IMR-90 (cell line): ENCODE results near the gene GOLT1A. TPM values are rescaled to one million over a fixed set of nuclear protein-coding genes. Genes with fewer than 3 reads are reported as not detected.
A peak's percentile ranks its signal among the peaks of the same experiment; 100 is the strongest.

Experiments
- ATAC-seq: fragments of 200-7000 bp; cut with Tn5 transposase; 2 replicates; pipeline ENCODE4 v1.9.1; 2020; ENCODE audit warnings: low read depth, mild to moderate bottlenecking, moderate library complexity
- Bru-seq: library from RNA; stranded (reverse); fragments of 400-500 nt; gene quantifications from one replicate; lab custom pipeline; 2021; lab: Mats Ljungman, UMichigan
- BruChase-seq, 2 experiments: library from RNA; stranded (reverse); fragments of 400-500 nt; gene quantifications; one replicate each; lab custom pipeline; 2021; lab: Mats Ljungman, UMichigan
- BruUV-seq: library from RNA; stranded (reverse); fragments of 400-500 nt; replicated peaks from 2 replicates; lab custom pipeline; 2021; lab: Mats Ljungman, UMichigan
- CTCF ChIA-PET: fragments of 300-600 bp; formaldehyde crosslinking; extraction: SDS; loops from one replicate; lab custom pipeline; 2021; ENCODE audit warnings: antibody characterized with exemption; lab: Yijun Ruan, JAX
- POLR2A ChIA-PET: fragments of 300-600 bp; sonication (Branson Sonifier 250); formaldehyde crosslinking; loops from one replicate; lab custom pipeline; 2022; ENCODE audit warnings: antibody characterized with exemption; ENCODE audit not compliant: unreplicated experiment; lab: Charles Lee
- DNase-seq: peaks from one replicate; pipeline ENCODE4 v3.0.0; 2013
- H2AFZ ChIP-seq: replicated peaks from 2 replicates; pipeline ENCODE3; 2013; ENCODE audit warnings: low read length, mild to moderate bottlenecking; ENCODE audit not compliant: poor library complexity
- H2AK5ac ChIP-seq: 2 replicates; pipeline ENCODE4 v1.6.1; 2013; ENCODE audit warnings: low read depth, low read length, inconsistent platforms
- H2AK9ac ChIP-seq: replicated peaks from 2 replicates; pipeline ENCODE3; 2013; ENCODE audit warnings: mild to moderate bottlenecking, low read depth, low read length, moderate library complexity; ENCODE audit not compliant: poor library complexity
- H2BK120ac ChIP-seq: 2 replicates; pipeline ENCODE4 v1.6.1; 2013; ENCODE audit warnings: low read depth, low read length, inconsistent platforms
- H2BK15ac ChIP-seq: 3 replicates; pipeline ENCODE4 v1.6.1; 2013; ENCODE audit warnings: low read depth, low read length, inconsistent platforms
- H2BK20ac ChIP-seq: 2 replicates; pipeline ENCODE4 v1.6.1; 2013; ENCODE audit warnings: low read depth, mild to moderate bottlenecking, inconsistent platforms, low read length, moderate library complexity
- H2BK5ac ChIP-seq: 2 replicates; pipeline ENCODE4 v1.6.1; 2013; ENCODE audit warnings: mild to moderate bottlenecking, low read depth, low read length, inconsistent platforms; ENCODE audit not compliant: poor library complexity, severe bottlenecking
- H3K14ac ChIP-seq: replicated peaks from 2 replicates; pipeline ENCODE4 v1.6.1; 2013; ENCODE audit warnings: low read depth, low read length, inconsistent platforms
- H3K18ac ChIP-seq: 2 replicates; pipeline ENCODE4 v1.6.1; 2013; ENCODE audit warnings: low read depth, low read length, control low read depth
- H3K23ac ChIP-seq: 2 replicates; pipeline ENCODE4 v1.6.1; 2013; ENCODE audit warnings: low read depth, low read length, inconsistent platforms
- H3K27ac ChIP-seq: 2 replicates; pipeline ENCODE4 v1.5.1; 2013; ENCODE audit warnings: mild to moderate bottlenecking, control low read depth, low read length; ENCODE audit not compliant: insufficient read depth
- H3K27me3 ChIP-seq: 2 replicates; pipeline ENCODE4 v1.6.1; 2013; ENCODE audit warnings: low read length; ENCODE audit not compliant: control insufficient read depth, insufficient read depth
- H3K36me3 ChIP-seq: 2 replicates; pipeline ENCODE4 v1.6.1; 2013; ENCODE audit warnings: low read length, mixed read lengths; ENCODE audit not compliant: control insufficient read depth, insufficient read depth
- H3K4ac ChIP-seq: 2 replicates; pipeline ENCODE4 v1.6.1; 2013; ENCODE audit warnings: low read depth, low read length, inconsistent platforms
- H3K4me1 ChIP-seq: 2 replicates; pipeline ENCODE4 v1.6.1; 2013; ENCODE audit warnings: low read length, mixed read lengths; ENCODE audit not compliant: control insufficient read depth, insufficient read depth
- H3K4me2 ChIP-seq: 2 replicates; pipeline ENCODE4 v1.6.1; 2013; ENCODE audit warnings: low read depth, mild to moderate bottlenecking, control low read depth, low read length, moderate library complexity
- H3K4me3 ChIP-seq: 2 replicates; pipeline ENCODE4 v1.5.1; 2013; ENCODE audit warnings: low read depth, mild to moderate bottlenecking, control low read depth, low read length, moderate library complexity; ENCODE audit not compliant: insufficient read depth
- H3K56ac ChIP-seq: 2 replicates; pipeline ENCODE4 v1.6.1; 2013; ENCODE audit warnings: low read length, inconsistent platforms; ENCODE audit not compliant: insufficient read depth; ENCODE audit errors: extremely low read depth
- H3K79me1 ChIP-seq, 2 experiments: 2 replicates each; pipeline ENCODE4 v1.6.1; 2013; ENCODE audit warnings: low read length in 2 of 2, inconsistent platforms in 1 of 2, low read depth in 1 of 2
- H3K9ac ChIP-seq: 2 replicates; pipeline ENCODE4 v1.6.1; 2013; ENCODE audit warnings: low read depth, low read length, control low read depth
- H3K9me1 ChIP-seq: 2 replicates; pipeline ENCODE4 v1.6.1; 2013; ENCODE audit warnings: low read length, inconsistent platforms; ENCODE audit not compliant: insufficient read depth
- H3K9me3 ChIP-seq: 2 replicates; pipeline ENCODE4 v1.6.1; 2013; ENCODE audit warnings: low read length; ENCODE audit not compliant: control insufficient read depth, insufficient read depth
- H4K20me1 ChIP-seq: 2 replicates; pipeline ENCODE4 v1.6.1; 2013; ENCODE audit warnings: low read length, inconsistent platforms; ENCODE audit not compliant: insufficient read depth
- H4K5ac ChIP-seq: 2 replicates; pipeline ENCODE4 v1.6.1; 2013; ENCODE audit warnings: mild to moderate bottlenecking, low read depth, low read length, control low read depth
- H4K8ac ChIP-seq, 2 experiments: 2 replicates each; pipeline ENCODE4 v1.6.1; 2013; ENCODE audit warnings: low read depth in 2 of 2, low read length in 2 of 2, control low read depth in 1 of 2, inconsistent platforms in 1 of 2
- H4K91ac ChIP-seq: 2 replicates; pipeline ENCODE4 v1.6.1; 2013; ENCODE audit warnings: low read depth, low read length, inconsistent platforms; ENCODE audit not compliant: insufficient read depth
- CEBPB ChIP-seq: IDR thresholded peaks from 2 replicates; pipeline ENCODE4 v1.6.1; 2012; ENCODE audit warnings: low read depth, low read length, improper control_type of control experiment
- NFE2L2 ChIP-seq: fragments of 150-350 bp; IDR thresholded peaks from 2 replicates; pipeline ENCODE4 v1.6.1; 2016; ENCODE audit warnings: low read depth, mild to moderate bottlenecking, low read length
- POLR2A ChIP-seq: IDR thresholded peaks from 2 replicates; pipeline ENCODE4 v1.6.1; 2012; ENCODE audit warnings: mild to moderate bottlenecking, low read depth, low read length
- RAD21 ChIP-seq: IDR thresholded peaks from 2 replicates; pipeline ENCODE4 v1.6.1; 2012; ENCODE audit warnings: low read length, improper control_type of control experiment
- RCOR1 ChIP-seq: IDR thresholded peaks from 2 replicates; pipeline ENCODE4 v1.6.1; 2012; ENCODE audit warnings: mild to moderate bottlenecking, low read length, improper control_type of control experiment; ENCODE audit not compliant: insufficient replicate concordance
- SMC3 ChIP-seq: fragments of 150-350 bp; IDR thresholded peaks from 2 replicates; pipeline ENCODE4 v1.6.1; 2016; ENCODE audit warnings: low read depth, mild to moderate bottlenecking, antibody characterized with exemption, low read length, moderate library complexity
- WGBS, 2 experiments: methylation state at CpG; one replicate each; pipeline versions ENCODE4 v1.1.5 to v1.1.7; 2013; ENCODE audit warnings: missing lambda C conversion rate in 2 of 2; ENCODE audit not compliant: insufficient read length in 1 of 2; ENCODE audit errors: extremely low coverage in 2 of 2; 5-methylcytosine and 5-hydroxymethylcytosine counted together
- dilution Hi-C: fragments of 300-500 bp; cut with HindIII; formaldehyde crosslinking; loops from one replicate; pipeline ENCODE4 v1.14.3; 2018; ENCODE audit warnings: low sequenced_read_pairs; ENCODE audit not compliant: unreplicated experiment
- in situ Hi-C: fragments of 300-500 bp; cut with MboI; formaldehyde crosslinking; loops from 3 replicates; pipeline ENCODE4 v1.14.3; 2019; ENCODE audit warnings: low sequenced_read_pairs, inconsistent platforms, mixed read lengths
- intact Hi-C: fragments of 100-400 bp; cut with micrococcal nuclease; formaldehyde crosslinking; loops from 2 replicates; pipeline ENCODE4 v1.10.0; 2022
- long read RNA-seq: library from polyadenylated mRNA; unstranded; transcript quantifications from one replicate; pipeline ENCODE4 v2.0.0, GENCODE V29; 2021; ENCODE audit not compliant: unreplicated experiment
- polyA plus RNA-seq, 3 experiments: library from polyadenylated mRNA; depleted of rRNA; stranded (reverse); fragments of >200 nt; gene quantifications; 2 replicates each; pipeline ENCODE4 v1.2.3, GENCODE V29; 2012; ENCODE audit warnings: low replicate concordance in 1 of 3
- total RNA-seq: library from RNA; depleted of rRNA; stranded (reverse); fragments of >200 nt; gene quantifications from 2 replicates; pipeline ENCODE4 v1.2.3, GENCODE V29; 2012; rRNA removed
- TF ChIP-seq, protein P1 (sequence below): conservative IDR thresholded peaks from 2 replicates; pipeline ENCODE4 v1.5.1; 2012; ENCODE audit warnings: mild to moderate bottlenecking, low read depth, low read length, improper control_type of control experiment
- TF ChIP-seq, protein P2 (sequence below): fragments of 150-350 bp; IDR thresholded peaks from 2 replicates; pipeline ENCODE4 v1.6.1; 2017; ENCODE audit warnings: mild to moderate bottlenecking, antibody characterized with exemption, low read length, low read depth

The GOLT1A gene, protein sequence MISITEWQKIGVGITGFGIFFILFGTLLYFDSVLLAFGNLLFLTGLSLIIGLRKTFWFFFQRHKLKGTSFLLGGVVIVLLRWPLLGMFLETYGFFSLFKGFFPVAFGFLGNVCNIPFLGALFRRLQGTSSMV
- not detected in 2 replicates for total RNA-seq
- polyA plus RNA-seq (2012; rRNA removed), result 0.32 TPM in 1 of 2 replicates, not detected in the other
- polyA plus RNA-seq (2012; cell fraction: cytosol; rRNA removed), result not detected in 2 replicates
- 0.08 TPM in 1 of 2 replicates, not detected in the other for polyA plus RNA-seq (2012; cell fraction: nucleus; rRNA removed; ENCODE audit: low replicate concordance)
- Bru-seq, nascent RNA, result percentile 15 among the genes with signal in this experiment
- percentile 16 among the genes with signal in this experiment for BruChase-seq, experiment 1, labeled RNA remaining after a 6-hour chase
- BruChase-seq, experiment 2, labeled RNA remaining after a 2-hour chase, result percentile 25 among the genes with signal in this experiment
- long read RNA-seq, result 0 reads

DNA sequence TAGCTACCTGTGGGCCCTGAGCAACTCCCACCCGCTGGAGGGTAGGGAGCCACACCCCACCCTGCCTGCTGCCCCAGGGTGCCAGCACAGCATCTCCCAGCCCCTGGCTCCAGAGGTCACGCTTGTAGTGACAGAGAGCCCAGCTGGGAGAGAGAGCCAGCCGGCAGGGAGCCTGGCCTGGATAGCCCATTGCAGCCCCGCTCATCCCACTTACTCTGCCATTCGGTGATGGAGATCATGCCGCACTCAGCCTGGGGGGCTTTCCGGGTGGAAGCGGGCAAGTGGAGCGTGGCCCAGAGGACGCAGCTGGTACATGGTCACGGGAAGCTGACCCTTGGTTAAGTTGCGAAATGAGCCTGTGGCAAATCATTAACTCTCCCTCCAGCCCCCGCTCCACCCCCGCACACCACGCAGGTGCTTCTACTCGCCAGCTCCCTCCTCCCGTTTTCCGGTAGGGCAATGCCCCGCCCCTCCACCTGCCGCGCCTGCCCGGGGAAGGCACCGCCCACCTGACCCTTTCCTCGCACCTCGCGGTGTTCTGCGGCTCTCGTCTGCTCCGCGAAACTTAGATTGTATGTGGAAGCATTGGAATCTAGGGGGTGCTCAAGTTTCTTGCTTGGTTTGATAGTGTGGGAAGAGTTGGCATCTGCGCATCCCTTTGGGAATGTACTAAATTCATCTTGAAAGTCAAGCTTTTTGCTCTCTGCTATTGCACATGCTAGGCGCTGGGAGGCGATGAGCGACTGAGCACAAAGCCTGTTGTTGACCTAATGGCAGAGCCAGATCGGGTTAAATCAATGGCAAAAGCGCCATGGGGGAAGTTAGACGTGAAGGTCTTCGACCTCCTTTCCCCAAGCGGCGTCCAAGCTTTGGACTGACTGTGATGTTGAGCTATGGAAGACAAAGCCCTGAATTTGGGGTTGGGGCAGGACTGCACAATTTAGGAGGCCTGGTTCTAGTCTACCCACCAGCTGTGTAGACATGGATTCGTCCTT lies at the start of gene GOLT1A:
Gene GOLT1A, minus strand, starts transcription at position 321 of the 995 bp plus-strand sequence. Its CDS starts 82 bp downstream, at position 239.
- no peak within 1 kb of the TSS for H4K8ac ChIP-seq
- H3K27me3 ChIP-seq, result no peaks in the 10 kb centered on the region; the same call in 1 of the 2 replicates
- H3K9ac ChIP-seq, result no peak within 1 kb of the TSS
- TF ChIP-seq RAD21, result peak; percentile 86
- TF ChIP-seq, protein P1, sequence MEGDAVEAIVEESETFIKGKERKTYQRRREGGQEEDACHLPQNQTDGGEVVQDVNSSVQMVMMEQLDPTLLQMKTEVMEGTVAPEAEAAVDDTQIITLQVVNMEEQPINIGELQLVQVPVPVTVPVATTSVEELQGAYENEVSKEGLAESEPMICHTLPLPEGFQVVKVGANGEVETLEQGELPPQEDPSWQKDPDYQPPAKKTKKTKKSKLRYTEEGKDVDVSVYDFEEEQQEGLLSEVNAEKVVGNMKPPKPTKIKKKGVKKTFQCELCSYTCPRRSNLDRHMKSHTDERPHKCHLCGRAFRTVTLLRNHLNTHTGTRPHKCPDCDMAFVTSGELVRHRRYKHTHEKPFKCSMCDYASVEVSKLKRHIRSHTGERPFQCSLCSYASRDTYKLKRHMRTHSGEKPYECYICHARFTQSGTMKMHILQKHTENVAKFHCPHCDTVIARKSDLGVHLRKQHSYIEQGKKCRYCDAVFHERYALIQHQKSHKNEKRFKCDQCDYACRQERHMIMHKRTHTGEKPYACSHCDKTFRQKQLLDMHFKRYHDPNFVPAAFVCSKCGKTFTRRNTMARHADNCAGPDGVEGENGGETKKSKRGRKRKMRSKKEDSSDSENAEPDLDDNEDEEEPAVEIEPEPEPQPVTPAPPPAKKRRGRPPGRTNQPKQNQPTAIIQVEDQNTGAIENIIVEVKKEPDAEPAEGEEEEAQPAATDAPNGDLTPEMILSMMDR, result peak; percentile 86
- TF ChIP-seq SMC3, result peak; percentile 92
- TF ChIP-seq RCOR1, result no peak
- TF ChIP-seq NFE2L2, result no peak
- TF ChIP-seq CEBPB, result peak; percentile 73
- TF ChIP-seq, protein P2, sequence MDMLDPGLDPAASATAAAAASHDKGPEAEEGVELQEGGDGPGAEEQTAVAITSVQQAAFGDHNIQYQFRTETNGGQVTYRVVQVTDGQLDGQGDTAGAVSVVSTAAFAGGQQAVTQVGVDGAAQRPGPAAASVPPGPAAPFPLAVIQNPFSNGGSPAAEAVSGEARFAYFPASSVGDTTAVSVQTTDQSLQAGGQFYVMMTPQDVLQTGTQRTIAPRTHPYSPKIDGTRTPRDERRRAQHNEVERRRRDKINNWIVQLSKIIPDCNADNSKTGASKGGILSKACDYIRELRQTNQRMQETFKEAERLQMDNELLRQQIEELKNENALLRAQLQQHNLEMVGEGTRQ, result no peak
- 0 out of 2 replicates have a peak, but pooled peaks have one; percentile 28 for TF ChIP-seq POLR2A
- no peaks in the 10 kb centered on the region; the same call in 1 of the 2 replicates for H3K9me1 ChIP-seq
- H3K79me1 ChIP-seq, result no peaks in the 10 kb centered on the region
- H4K5ac ChIP-seq, result no peak within 1 kb of the TSS
- no peak within 1 kb of the TSS for H3K4ac ChIP-seq
- no peak within 1 kb of the TSS for H2BK5ac ChIP-seq
- H3K18ac ChIP-seq, result no peak within 1 kb of the TSS
- no peak within 1 kb of the TSS for H2AK5ac ChIP-seq
- no peak within 1 kb of the TSS for H2BK120ac ChIP-seq
- no peaks in the 10 kb centered on the region for H4K20me1 ChIP-seq
- peak within 1 kb of the TSS; percentile 24 for H3K4me2 ChIP-seq
- H3K27ac ChIP-seq, result no peak within 1 kb of the TSS
- H2AK9ac ChIP-seq, result peak within 1 kb of the TSS; percentile 79
- no peaks in the 10 kb centered on the region for H3K36me3 ChIP-seq
- no peak within 1 kb of the TSS for H3K23ac ChIP-seq
- dilution Hi-C loops, result no loop called here
- no peaks in the 10 kb centered on the region for H3K9me3 ChIP-seq
- peak; percentile 97 for ATAC-seq
- intact Hi-C loops, result loop anchor here (1.0 to 5.0 kb wide), 4 partner anchors 45 to 184 kb away; no protein-coding TSS in a partner anchor
- ChIA-PET POLR2A (no interaction called here), CTCF (interaction anchor here (0.5 to 3.4 kb wide), 13 partner anchors 16 to 527 kb away, joined by 3 to 17 read pairs (median 4); partner anchors contain the start of gene PLEKHA6)
- H2BK20ac ChIP-seq, result peak within 1 kb of the TSS; percentile 30; the same call in 1 of the 2 replicates
- peak within 1 kb of the TSS; percentile 87 for H2AFZ ChIP-seq
- 0 out of 2 replicates have a peak, but pooled peaks cover 1% of the 10 kb centered on the region for H3K4me1 ChIP-seq
- BruUV-seq, result no TSS peak
- H3K4me3 ChIP-seq, result no peak within 1 kb of the TSS
- H2BK15ac ChIP-seq, result no peak within 1 kb of the TSS
- peak; percentile 87 for DNase-seq
- 21% methylated on average over 14 of the region's 41 CpGs; no CpG with 5 or more reads in 1 of the 2 experiments for WGBS, 2 experiments
- no peak within 1 kb of the TSS for H3K56ac ChIP-seq
- no peak within 1 kb of the TSS for H3K14ac ChIP-seq
- H4K91ac ChIP-seq, result no peak within 1 kb of the TSS
- in situ Hi-C loops, result loop anchor here (5.0 kb wide), 1 partner anchor 148 kb away; no protein-coding TSS in a partner anchor
